Keratinocyte (primary cell): ENCODE measurements around the gene AMN. TPM values are rescaled to one million over a fixed set of nuclear protein-coding genes. Genes with fewer than 3 reads are reported as not detected.

ENCODE experiments used
- DNase-seq: peaks from one replicate; pipeline ENCODE4 v3.0.0-alpha.2; 2011; ENCODE audit warnings: low read depth, missing footprints, low spot score
- FAIRE-seq: peaks from 2 replicates; lab custom pipeline; 2011; peaks lifted over from hg19 to GRCh38; lab: Jason Lieb, UNC
- H2AFZ ChIP-seq: 2 replicates; pipeline ENCODE4 v1.6.0; 2012; ENCODE audit warnings: low read length, control low read depth, inconsistent platforms; ENCODE audit not compliant: control insufficient read depth
- H3K27ac ChIP-seq: 2 replicates; pipeline ENCODE4 v1.5.1; 2011; ENCODE audit warnings: low read length; ENCODE audit not compliant: control insufficient read depth, insufficient read depth
- H3K27me3 ChIP-seq: 3 replicates; pipeline ENCODE4 v1.6.0; 2011; ENCODE audit warnings: low read length; ENCODE audit not compliant: control insufficient read depth, insufficient read depth; ENCODE audit errors: extremely low read depth
- H3K36me3 ChIP-seq, 2 experiments: 2 replicates in 1 of 2; 3 replicates in 1 of 2; pipeline ENCODE4 v1.5.1; 2011; ENCODE audit warnings: low read length in 2 of 2, mild to moderate bottlenecking in 1 of 2; ENCODE audit not compliant: control insufficient read depth in 2 of 2, insufficient read depth in 2 of 2; ENCODE audit errors: extremely low read depth in 1 of 2
- H3K4me1 ChIP-seq: 3 replicates; pipeline ENCODE4 v1.5.1; 2011; ENCODE audit warnings: low read length; ENCODE audit not compliant: control insufficient read depth, insufficient read depth; ENCODE audit errors: extremely low read depth
- H3K4me2 ChIP-seq: 3 replicates; pipeline ENCODE4 v1.6.0; 2011; ENCODE audit warnings: low read depth, low read length; ENCODE audit not compliant: control insufficient read depth, insufficient read depth; ENCODE audit errors: extremely low read depth
- H3K4me3 ChIP-seq, 3 experiments: fragments of 200-600 bp in 1 of 3; sonication (generic) in 1 of 3; 2 replicates in 2 of 3; 3 replicates in 1 of 3; pipeline ENCODE4 v1.5.1; 2011 to 2016; ENCODE audit warnings: low read length in 3 of 3, mild to moderate bottlenecking in 3 of 3, control low read depth in 2 of 3, inconsistent platforms in 1 of 3, low read depth in 1 of 3, mixed read lengths in 1 of 3, mixed run types in 1 of 3, moderate library complexity in 1 of 3; ENCODE audit not compliant: control insufficient read depth in 2 of 3, insufficient read depth in 2 of 3; ENCODE audit errors: extremely low read depth in 1 of 3
- H3K79me2 ChIP-seq: 2 replicates; pipeline ENCODE4 v1.6.0; 2012; ENCODE audit warnings: low read length; ENCODE audit not compliant: control insufficient read depth, insufficient read depth
- H3K9ac ChIP-seq: 3 replicates; pipeline ENCODE4 v1.6.0; 2011; ENCODE audit warnings: low read length; ENCODE audit not compliant: control insufficient read depth, insufficient read depth; ENCODE audit errors: extremely low read depth
- H3K9me1 ChIP-seq: 3 replicates; pipeline ENCODE4 v1.6.0; 2011; ENCODE audit warnings: low read length; ENCODE audit not compliant: control insufficient read depth, insufficient read depth; ENCODE audit errors: extremely low read depth
- H3K9me3 ChIP-seq: 2 replicates; pipeline ENCODE4 v1.5.1; 2012; ENCODE audit warnings: low read depth, low read length; ENCODE audit not compliant: control insufficient read depth
- H4K20me1 ChIP-seq: 3 replicates; pipeline ENCODE4 v1.6.0; 2011; ENCODE audit warnings: low read length; ENCODE audit not compliant: control insufficient read depth, insufficient read depth; ENCODE audit errors: extremely low read depth
- CTCF ChIP-seq, 3 experiments: IDR thresholded peaks in 1 of 3; conservative IDR thresholded peaks in 1 of 3; optimal IDR thresholded peaks in 1 of 3; 2 replicates in 2 of 3; 3 replicates in 1 of 3; pipeline versions ENCODE3 to v1.5.1; 2011; ENCODE audit warnings: low read length in 3 of 3, mild to moderate bottlenecking in 3 of 3, moderate library complexity in 2 of 3, control low read depth in 1 of 3, inconsistent platforms in 1 of 3; ENCODE audit not compliant: insufficient read depth in 2 of 3; ENCODE audit errors: extremely low read depth in 1 of 3
- EZH2 ChIP-seq: IDR thresholded peaks from one replicate; pipeline ENCODE4 v1.6.1; 2012; ENCODE audit warnings: inconsistent platforms, mild to moderate bottlenecking, low read length, moderate library complexity
- dilution Hi-C: fragments of 300-500 bp; cut with MboI; formaldehyde crosslinking; loops from one replicate; pipeline ENCODE4 v1.7.0; 2020; ENCODE audit warnings: low sequenced_read_pairs; ENCODE audit not compliant: extremely low pct_ligation_motif_present
- polyA plus RNA-seq, 5 experiments: library from polyadenylated mRNA; depleted of rRNA in 3 of 5; stranded (reverse) in 3 of 5; stranded (forward) in 1 of 5; unstranded in 1 of 5; fragments of >200 nt; gene quantifications; 1 replicate in 1 of 5; 2 replicates in 3 of 5; 3 replicates in 1 of 5; pipeline versions ENCODE4 v1.2.1 to v1.2.3, GENCODE V29; 2011 to 2012; ENCODE audit warnings: missing spikeins in 2 of 5, low read depth in 1 of 5, low replicate concordance in 1 of 5

Gene AMN
- polyA plus RNA-seq, 1 donor (not counting 4 experiments of a cell fraction or from before 2014, with no cell fraction given), result 0.22 TPM

GRCh38 chr14:102964152-102964730 is 41.8 kb downstream of the AMN start:
- no peak overlapping the region for H2AFZ ChIP-seq
- no peaks in the 10 kb centered on the region for H3K4me1 ChIP-seq
- no peak overlapping the region for H3K9ac ChIP-seq
- no peak overlapping the region for H3K4me2 ChIP-seq
- no peaks in the 10 kb centered on the region for H4K20me1 ChIP-seq
- FAIRE-seq (no peak), DNase-seq (no peak)
- H3K27me3 ChIP-seq, result no peaks in the 10 kb centered on the region
- dilution Hi-C loops, result no loop called here
- TF ChIP-seq EZH2 (no peak), CTCF (optimal IDR thresholded peaks at IDR 0.05 in 1 of 3, IDR thresholded peaks at IDR 0.05 in 1 of 3, conservative IDR thresholded peaks at IDR 0.05 in 1 of 3; ENCODE audit: extremely low read depth in 1 of 3, insufficient read depth in 2 of 3, low read length in 3 of 3) (no peak)
- peaks cover 39 to 48% of the 10 kb centered on the region in 2 experiments for H3K36me3 ChIP-seq
- H3K9me3 ChIP-seq, result no peaks in the 10 kb centered on the region
- H3K4me3 ChIP-seq, result no peak overlapping the region
- no peaks in the 10 kb centered on the region for H3K9me1 ChIP-seq
- H3K79me2 ChIP-seq, result no peaks in the 10 kb centered on the region
- H3K27ac ChIP-seq, result no peak overlapping the region

- dilution Hi-C loops, result no loop called here
- no peaks in the 10 kb centered on the region for H4K20me1 ChIP-seq
- no peak overlapping the region for H3K27ac ChIP-seq
- FAIRE-seq (no peak), DNase-seq (no peak)
- TF ChIP-seq CTCF (optimal IDR thresholded peaks at IDR 0.05 in 1 of 3, IDR thresholded peaks at IDR 0.05 in 1 of 3, conservative IDR thresholded peaks at IDR 0.05 in 1 of 3; ENCODE audit: extremely low read depth in 1 of 3, insufficient read depth in 2 of 3, low read length in 3 of 3) (no peak), EZH2 (no peak)
- H3K4me3 ChIP-seq, result no peak overlapping the region
- H3K79me2 ChIP-seq, result no peaks in the 10 kb centered on the region
- H3K9me1 ChIP-seq, result no peaks in the 10 kb centered on the region
- no peaks in the 10 kb centered on the region for H3K4me1 ChIP-seq
- no peak overlapping the region for H3K9ac ChIP-seq
- no peak overlapping the region for H2AFZ ChIP-seq
- H3K9me3 ChIP-seq, result no peaks in the 10 kb centered on the region
- H3K4me2 ChIP-seq, result no peak overlapping the region
- H3K27me3 ChIP-seq, result no peaks in the 10 kb centered on the region
- peaks cover 46 to 56% of the 10 kb centered on the region in 2 experiments for H3K36me3 ChIP-seq
Measured at GRCh38 chr14:102965282-102965681, 42.8 kb downstream of the AMN start.
